Ishikawa (cell line): Measurements from ENCODE around the gene ROR1.

Experiments
- CEBPB ChIP-seq: IDR thresholded peaks from 2 replicates; pipeline ENCODE4 v1.6.1; 2012
- CREB1 ChIP-seq: IDR thresholded peaks from 2 replicates; pipeline ENCODE4 v1.6.1; 2012; ENCODE audit warnings: low read depth
- EGR1 ChIP-seq: IDR thresholded peaks from 2 replicates; pipeline ENCODE4 v1.6.1; 2012
- EP300 ChIP-seq: IDR thresholded peaks from 2 replicates; pipeline ENCODE4 v1.6.1; 2012; ENCODE audit warnings: borderline replicate concordance
- FOXM1 ChIP-seq: IDR thresholded peaks from 2 replicates; pipeline ENCODE4 v1.6.1; 2012; ENCODE audit warnings: low read depth, borderline replicate concordance
- MAX ChIP-seq: IDR thresholded peaks from 2 replicates; pipeline ENCODE4 v1.6.1; 2012
- NFIC ChIP-seq: IDR thresholded peaks from 2 replicates; pipeline ENCODE4 v1.6.1; 2012
- RAD21 ChIP-seq: IDR thresholded peaks from 2 replicates; pipeline ENCODE4 v1.6.1; 2012; ENCODE audit warnings: low read depth
- TAF1 ChIP-seq: IDR thresholded peaks from 2 replicates; pipeline ENCODE4 v1.6.1; 2012; ENCODE audit warnings: low read depth, mild to moderate bottlenecking
- TCF12 ChIP-seq: IDR thresholded peaks from 2 replicates; pipeline ENCODE4 v1.6.1; 2012; ENCODE audit warnings: low read depth
- TEAD4 ChIP-seq: IDR thresholded peaks from 2 replicates; pipeline ENCODE4 v1.6.1; 2012
- USF1 ChIP-seq: IDR thresholded peaks from 2 replicates; pipeline ENCODE4 v1.6.1; 2012
- YY1 ChIP-seq: IDR thresholded peaks from 2 replicates; pipeline ENCODE4 v1.6.1; 2012; ENCODE audit warnings: low read depth
- ZBTB7A ChIP-seq: IDR thresholded peaks from 2 replicates; pipeline ENCODE4 v1.6.1; 2012; ENCODE audit warnings: low read depth
- TF ChIP-seq, protein P1 (sequence below): IDR thresholded peaks from 2 replicates; pipeline ENCODE4 v1.6.1; 2012; ENCODE audit warnings: low read depth, mild to moderate bottlenecking

ROR1 gene

DNA sequence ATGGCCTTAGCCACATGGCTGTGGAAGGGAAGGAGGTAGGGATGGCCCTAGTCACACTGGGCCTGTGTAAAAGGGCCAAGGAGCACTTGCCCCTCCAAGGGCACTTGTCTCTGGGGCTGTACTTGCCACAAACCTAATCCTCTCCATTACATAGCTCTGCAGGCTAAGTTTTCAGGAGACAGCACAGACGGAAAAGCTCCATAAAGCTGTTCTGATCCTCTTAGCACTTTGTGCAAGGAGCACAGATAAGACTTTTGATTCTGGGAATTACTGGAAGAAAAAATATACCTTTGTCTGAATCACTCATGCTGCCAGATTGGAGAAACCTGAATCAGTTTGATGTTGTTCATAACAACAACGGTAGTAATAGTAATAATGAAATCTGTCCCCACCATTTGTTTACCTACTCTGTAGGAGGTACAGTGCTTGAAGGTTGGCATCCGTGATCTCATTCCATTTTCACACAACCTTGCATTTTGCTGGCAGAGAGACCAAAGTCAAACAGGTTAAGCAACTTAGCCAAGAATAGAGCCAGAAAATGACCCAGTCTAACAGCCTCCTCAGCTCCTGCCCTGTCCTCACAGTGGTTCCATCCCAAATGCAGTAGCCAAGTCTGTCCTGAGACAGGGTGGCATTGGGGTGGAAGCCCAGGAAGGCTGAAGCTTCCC lies 207.1 kb downstream of the ROR1 start:
- peak; percentile 95 for TF ChIP-seq NFIC
- TF ChIP-seq TCF12, result peak; percentile 91
- peak; percentile 69; the same call in 1 of the 2 replicates for TF ChIP-seq FOXM1
- TF ChIP-seq, protein P1, sequence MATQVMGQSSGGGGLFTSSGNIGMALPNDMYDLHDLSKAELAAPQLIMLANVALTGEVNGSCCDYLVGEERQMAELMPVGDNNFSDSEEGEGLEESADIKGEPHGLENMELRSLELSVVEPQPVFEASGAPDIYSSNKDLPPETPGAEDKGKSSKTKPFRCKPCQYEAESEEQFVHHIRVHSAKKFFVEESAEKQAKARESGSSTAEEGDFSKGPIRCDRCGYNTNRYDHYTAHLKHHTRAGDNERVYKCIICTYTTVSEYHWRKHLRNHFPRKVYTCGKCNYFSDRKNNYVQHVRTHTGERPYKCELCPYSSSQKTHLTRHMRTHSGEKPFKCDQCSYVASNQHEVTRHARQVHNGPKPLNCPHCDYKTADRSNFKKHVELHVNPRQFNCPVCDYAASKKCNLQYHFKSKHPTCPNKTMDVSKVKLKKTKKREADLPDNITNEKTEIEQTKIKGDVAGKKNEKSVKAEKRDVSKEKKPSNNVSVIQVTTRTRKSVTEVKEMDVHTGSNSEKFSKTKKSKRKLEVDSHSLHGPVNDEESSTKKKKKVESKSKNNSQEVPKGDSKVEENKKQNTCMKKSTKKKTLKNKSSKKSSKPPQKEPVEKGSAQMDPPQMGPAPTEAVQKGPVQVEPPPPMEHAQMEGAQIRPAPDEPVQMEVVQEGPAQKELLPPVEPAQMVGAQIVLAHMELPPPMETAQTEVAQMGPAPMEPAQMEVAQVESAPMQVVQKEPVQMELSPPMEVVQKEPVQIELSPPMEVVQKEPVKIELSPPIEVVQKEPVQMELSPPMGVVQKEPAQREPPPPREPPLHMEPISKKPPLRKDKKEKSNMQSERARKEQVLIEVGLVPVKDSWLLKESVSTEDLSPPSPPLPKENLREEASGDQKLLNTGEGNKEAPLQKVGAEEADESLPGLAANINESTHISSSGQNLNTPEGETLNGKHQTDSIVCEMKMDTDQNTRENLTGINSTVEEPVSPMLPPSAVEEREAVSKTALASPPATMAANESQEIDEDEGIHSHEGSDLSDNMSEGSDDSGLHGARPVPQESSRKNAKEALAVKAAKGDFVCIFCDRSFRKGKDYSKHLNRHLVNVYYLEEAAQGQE, result no peak
- TF ChIP-seq EGR1, result no peak
- no peak for TF ChIP-seq CREB1
- TF ChIP-seq RAD21, result peak; percentile 26; the same call in 1 of the 2 replicates
- no peak for TF ChIP-seq TAF1
- TF ChIP-seq TEAD4, result peak; percentile 90
- TF ChIP-seq ZBTB7A, result no peak
- TF ChIP-seq USF1, result no peak
- TF ChIP-seq CEBPB, result peak; percentile 60; the same call in 1 of the 2 replicates
- TF ChIP-seq YY1, result 0 out of 2 replicates have a peak, but pooled peaks have one; percentile 24
- peak; percentile 28; the same call in 1 of the 2 replicates for TF ChIP-seq MAX
- TF ChIP-seq EP300, result peak; percentile 80; the same call in 1 of the 2 replicates

- no peak for TF ChIP-seq EP300
- TF ChIP-seq RAD21, result no peak
Measured at GRCh38 chr1:63981408-63981773, 207.6 kb downstream of the ROR1 start.

DNA sequence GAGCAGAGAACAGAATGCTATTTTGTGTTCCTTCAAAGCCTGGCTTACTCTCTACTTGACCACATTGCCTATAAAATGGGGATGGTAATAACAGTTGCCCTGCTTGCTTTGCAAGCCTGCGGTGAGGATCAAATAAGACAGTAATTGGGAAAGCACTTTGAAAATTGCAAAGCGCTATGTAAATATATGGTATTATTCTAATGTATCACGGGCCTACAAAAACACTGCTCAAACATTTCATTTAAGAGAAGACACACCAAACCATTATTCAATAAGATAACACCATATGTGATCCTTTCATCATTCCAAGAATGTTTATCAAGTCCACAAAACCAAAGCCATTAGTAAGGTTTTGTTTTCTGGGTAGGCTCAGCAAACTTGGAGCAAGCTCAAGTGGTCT lies 208.4 kb downstream of the ROR1 start:
- TF ChIP-seq CREB1, result no peak
- TF ChIP-seq MAX, result no peak
- TF ChIP-seq ZBTB7A, result no peak
- TF ChIP-seq TEAD4, result no peak
- no peak for TF ChIP-seq TCF12
- TF ChIP-seq NFIC, result no peak
- no peak for TF ChIP-seq CEBPB
- TF ChIP-seq FOXM1, result no peak
- TF ChIP-seq USF1, result no peak
- TF ChIP-seq EGR1, result no peak
- TF ChIP-seq, protein P1, result no peak
- no peak for TF ChIP-seq YY1
- TF ChIP-seq RAD21, result no peak

GRCh38 chr1:63983391-63984256 lies 209.8 kb downstream of the ROR1 start:
- TF ChIP-seq FOXM1, result no peak
- TF ChIP-seq TAF1, result no peak
- TF ChIP-seq NFIC, result no peak
- no peak for TF ChIP-seq USF1
- TF ChIP-seq RAD21, result no peak
- TF ChIP-seq CREB1, result no peak
- no peak for TF ChIP-seq EP300
- TF ChIP-seq MAX, result no peak
- TF ChIP-seq EGR1, result no peak
- TF ChIP-seq YY1, result no peak
- no peak for TF ChIP-seq ZBTB7A
- no peak for TF ChIP-seq CEBPB

- no peak for TF ChIP-seq MAX
- no peak for TF ChIP-seq EP300
- TF ChIP-seq TAF1, result no peak
- no peak for TF ChIP-seq NFIC
- no peak for TF ChIP-seq YY1
- TF ChIP-seq FOXM1, result no peak
- TF ChIP-seq USF1, result no peak
- TF ChIP-seq, protein P1, result no peak
- no peak for TF ChIP-seq CREB1
- TF ChIP-seq EGR1, result no peak
- TF ChIP-seq ZBTB7A, result no peak
- TF ChIP-seq TEAD4, result no peak
- TF ChIP-seq CEBPB, result no peak
- TF ChIP-seq TCF12, result no peak
- TF ChIP-seq RAD21, result no peak
Measured at GRCh38 chr1:63984257-63984929, 210.6 kb downstream of the ROR1 start.
